ENCODE measurements around the gene ZNF597.

GRCh38 chr16:3474136-3474779 lies 31.0 kb upstream of the ZNF597 start:
- TF ChIP-seq EZH2 (IDR thresholded peaks at IDR 0.05) (no peak), POLR2AphosphoS5 (IDR thresholded peaks at IDR 0.05; ENCODE audit: borderline replicate concordance, low read depth, low read length) (no peak), FOXP2 (optimal IDR thresholded peaks at IDR 0.05; ENCODE audit: control extremely low read depth, extremely low read length, insufficient read depth) (no peak)
